Kidney (tissue), 14 donors: ENCODE measurements around the gene IL20. TPM values are rescaled to one million over a fixed set of nuclear protein-coding genes. Genes with fewer than 3 reads are reported as not detected.

ENCODE experiments used
- DNase-seq, 5 donors: peaks; one replicate each; pipeline ENCODE4 v3.0.0-alpha.2; 2013 to 2020
- FAIRE-seq: peaks from 2 replicates; lab custom pipeline; 2012; peaks lifted over from hg19 to GRCh38; lab: Jason Lieb, UNC
- H3K27ac ChIP-seq, 2 donors: one replicate each; pipeline ENCODE4 v1.7.0; 2013; ENCODE audit warnings: low read depth in 2 of 2, low read length in 2 of 2, inconsistent platforms in 1 of 2
- H3K27me3 ChIP-seq: one replicate; pipeline ENCODE4 v1.7.1; 2013; ENCODE audit warnings: low read length, inconsistent platforms; ENCODE audit not compliant: control insufficient read depth, insufficient read depth
- H3K36me3 ChIP-seq, 3 donors: one replicate each; pipeline versions ENCODE4 v1.7.0 to v1.7.1; 2013; ENCODE audit warnings: low read length in 3 of 3, control low read depth in 1 of 3, inconsistent platforms in 1 of 3; ENCODE audit not compliant: insufficient read depth in 3 of 3, control insufficient read depth in 2 of 3
- H3K4me1 ChIP-seq, 3 donors: one replicate each; pipeline versions ENCODE4 v1.7.0 to v1.7.1; 2013; ENCODE audit warnings: low read length in 3 of 3, inconsistent platforms in 1 of 3, low read depth in 1 of 3; ENCODE audit not compliant: control insufficient read depth in 2 of 3, insufficient read depth in 2 of 3
- H3K4me3 ChIP-seq, 3 donors: one replicate each; pipeline versions ENCODE4 v1.7.0 to v1.8.1; 2013; ENCODE audit warnings: low read length in 3 of 3, control low read depth in 1 of 3, inconsistent platforms in 1 of 3
- H3K9ac ChIP-seq, 3 donors: one replicate each; pipeline versions ENCODE4 v1.7.0 to v1.7.1; 2013; ENCODE audit warnings: low read length in 3 of 3, control low read depth in 1 of 3, inconsistent platforms in 1 of 3
- H3K9me3 ChIP-seq, 3 donors: one replicate each; pipeline versions ENCODE4 v1.7.0 to v1.7.1; 2013; ENCODE audit warnings: low read length in 3 of 3, control low read depth in 1 of 3, inconsistent platforms in 1 of 3; ENCODE audit not compliant: control insufficient read depth in 2 of 3, insufficient read depth in 1 of 3
- intact Hi-C: fragments of 100-400 bp; cut with DNase I; formaldehyde crosslinking; loops from one replicate; pipeline ENCODE4 v1.11.1; 2022
- polyA plus RNA-seq: library from polyadenylated mRNA; stranded (reverse); fragments of 350-450 nt; fragmentation: Illumina TruSeq; extraction: RNeasy Lipid Tissue Mini Kit (QIAGEN cat#74804); gene quantifications from one replicate; pipeline ENCODE4 v1.2.3, GENCODE V29; 2014; ENCODE audit warnings: low read depth, low replicate concordance; ENCODE audit not compliant: insufficient read depth
- total RNA-seq: library from RNA; stranded (reverse); fragmentation: NEBNext Ultra II Directional; extraction: Animal tissue kit (Norgen Biotek cat#: 25700); gene quantifications from one replicate; pipeline ENCODE4 v1.2.1, GENCODE V29; 2021
- TF ChIP-seq, protein P1 (sequence below): IDR thresholded peaks from 3 replicates; pipeline ENCODE4 v1.5.1; 2012; ENCODE audit warnings: mild to moderate bottlenecking, moderate library complexity, borderline replicate concordance; ENCODE audit not compliant: insufficient read depth; ENCODE audit errors: extremely low read depth
- donor health status: control.
- donor health status: control.
- donor health status: control.
- donor health status: control.
- donor health status: control.
- donor health status: DM: yes; HTN: yes; CAD: no.
- donor health status: Normal renal cell carcinoma (clear cell type).

The IL20 gene
- total and polyA plus RNA-seq, 2 donors from 2014 or later = not detected

DNA sequence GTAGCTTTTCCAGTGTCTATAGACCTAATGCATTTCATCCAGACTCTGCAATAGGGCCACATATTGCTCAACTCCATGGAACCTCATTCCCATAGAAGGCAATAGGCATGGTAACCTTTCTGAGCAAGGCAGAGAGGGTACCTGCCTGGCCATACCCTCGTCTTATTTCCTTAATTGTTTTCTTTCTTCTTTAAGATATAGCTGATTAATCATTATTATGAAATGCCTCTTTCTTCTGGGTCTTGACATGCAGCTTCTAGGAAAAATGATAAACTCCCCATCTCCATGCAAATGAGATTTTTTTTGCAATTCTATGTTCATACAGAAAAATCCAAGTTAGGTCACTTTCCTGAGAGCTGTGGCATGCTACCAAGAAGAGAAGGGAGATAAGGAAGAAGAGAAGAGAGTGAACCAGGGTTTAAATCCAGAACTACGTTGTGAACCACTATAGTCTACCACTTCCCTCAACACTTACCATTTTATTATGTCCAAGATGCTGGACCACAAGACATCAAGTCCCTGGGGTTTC, 33.0 kb upstream of the IL20 start:
- Histone ChIP-seq H3K27me3 (no peaks in the 10 kb centered on the region), H3K36me3 (no peaks in the 10 kb centered on the region), H3K27ac (peak overlapping the region in 1 of 2 donors; percentile 24), H3K9ac (no peak overlapping the region), H3K9me3 (no peaks in the 10 kb centered on the region), H3K4me1 (peaks cover 0 to 5% (median 0%) of the 10 kb centered on the region in 3 donors), H3K4me3 (no peak overlapping the region)
- intact Hi-C loops = no loop called here
- DNase-seq = no peak
- TF ChIP-seq, protein P1, sequence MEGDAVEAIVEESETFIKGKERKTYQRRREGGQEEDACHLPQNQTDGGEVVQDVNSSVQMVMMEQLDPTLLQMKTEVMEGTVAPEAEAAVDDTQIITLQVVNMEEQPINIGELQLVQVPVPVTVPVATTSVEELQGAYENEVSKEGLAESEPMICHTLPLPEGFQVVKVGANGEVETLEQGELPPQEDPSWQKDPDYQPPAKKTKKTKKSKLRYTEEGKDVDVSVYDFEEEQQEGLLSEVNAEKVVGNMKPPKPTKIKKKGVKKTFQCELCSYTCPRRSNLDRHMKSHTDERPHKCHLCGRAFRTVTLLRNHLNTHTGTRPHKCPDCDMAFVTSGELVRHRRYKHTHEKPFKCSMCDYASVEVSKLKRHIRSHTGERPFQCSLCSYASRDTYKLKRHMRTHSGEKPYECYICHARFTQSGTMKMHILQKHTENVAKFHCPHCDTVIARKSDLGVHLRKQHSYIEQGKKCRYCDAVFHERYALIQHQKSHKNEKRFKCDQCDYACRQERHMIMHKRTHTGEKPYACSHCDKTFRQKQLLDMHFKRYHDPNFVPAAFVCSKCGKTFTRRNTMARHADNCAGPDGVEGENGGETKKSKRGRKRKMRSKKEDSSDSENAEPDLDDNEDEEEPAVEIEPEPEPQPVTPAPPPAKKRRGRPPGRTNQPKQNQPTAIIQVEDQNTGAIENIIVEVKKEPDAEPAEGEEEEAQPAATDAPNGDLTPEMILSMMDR = no peak
- no peak for FAIRE-seq

DNA sequence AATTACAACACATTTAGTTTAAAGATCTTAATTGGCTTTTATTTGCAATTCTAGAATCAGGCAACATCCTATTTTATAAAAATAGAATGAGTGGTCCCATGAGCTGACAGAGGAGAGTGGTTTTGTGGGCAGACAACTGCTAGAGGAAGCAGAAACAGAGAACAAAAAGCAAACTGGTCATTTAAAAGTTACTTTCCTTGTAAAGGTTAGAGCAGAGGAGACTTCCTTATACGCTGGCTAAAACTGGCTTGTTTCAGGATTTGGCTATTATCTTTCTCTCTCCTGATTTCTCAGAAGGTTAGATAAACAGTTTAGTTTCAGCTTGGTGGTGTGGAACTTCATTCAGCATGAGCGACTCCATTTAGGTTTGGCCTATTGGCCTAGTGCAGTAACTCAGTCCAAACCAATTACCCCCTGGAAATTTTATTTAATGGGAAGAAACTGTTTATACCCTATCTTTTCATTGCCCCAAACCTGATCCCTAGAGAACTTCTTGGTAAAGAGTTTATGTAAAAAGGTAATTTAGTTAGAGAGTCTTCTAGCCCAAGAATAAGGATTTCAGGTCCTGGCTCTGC, 32.2 kb upstream of the IL20 start:
- peak overlapping the region in 1 of 2 donors; percentile 24 for H3K27ac ChIP-seq
- TF ChIP-seq, protein P1 = no peak

DNA sequence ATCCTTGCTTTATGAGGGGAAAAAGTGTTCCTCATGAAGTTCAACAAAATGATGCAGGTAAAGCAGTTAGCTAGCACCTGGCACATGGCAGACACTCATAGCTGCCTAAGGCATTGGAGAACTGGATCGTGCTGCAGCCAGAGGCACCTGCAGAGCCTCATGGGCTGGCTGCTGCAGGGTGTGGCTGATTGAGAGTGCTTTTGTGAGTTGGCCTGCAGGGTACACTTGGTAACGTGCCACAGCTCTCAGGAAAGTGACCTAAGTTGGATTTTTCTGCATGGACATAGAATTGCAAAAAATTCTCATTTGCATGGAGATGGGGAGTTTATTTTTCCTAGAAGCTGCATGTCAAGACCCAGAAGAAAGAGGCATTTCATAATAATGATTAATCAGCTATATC, 31.6 kb upstream of the IL20 start:
- intact Hi-C loops = no loop called here

More for the DNA sequence above, 32.2 kb upstream of the IL20 start:
- Histone ChIP-seq H3K36me3 (no peaks in the 10 kb centered on the region), H3K4me3 (no peak overlapping the region), H3K9me3 (no peaks in the 10 kb centered on the region), H3K27me3 (no peaks in the 10 kb centered on the region), H3K9ac (no peak overlapping the region), H3K4me1 (peaks cover 0 to 5% (median 0%) of the 10 kb centered on the region in 3 donors)
- DNase-seq = peak in 2 of 5 donors; percentile 64 to 77
- FAIRE-seq = no peak
- intact Hi-C loops = no loop called here

More for the DNA sequence above, 31.6 kb upstream of the IL20 start:
- H3K27ac ChIP-seq = no peak overlapping the region
- no peaks in the 10 kb centered on the region for H3K9me3 ChIP-seq
- H3K27me3 ChIP-seq = no peaks in the 10 kb centered on the region
- peaks cover 0 to 5% (median 0%) of the 10 kb centered on the region in 3 donors for H3K4me1 ChIP-seq
- no peaks in the 10 kb centered on the region for H3K36me3 ChIP-seq
- no peak overlapping the region for H3K9ac ChIP-seq
- FAIRE-seq = no peak
- TF ChIP-seq, protein P1 = no peak
- H3K4me3 ChIP-seq = no peak overlapping the region
- peak in 1 of 5 donors; percentile 85 for DNase-seq
